ENCODE data around the gene INKA1. TPM values are rescaled to one million over a fixed set of nuclear protein-coding genes. Genes with fewer than 3 reads are reported as not detected.

The INKA1 gene
- polyA plus RNA-seq, 1 donor from 2014 or later, result 1.7 TPM

GRCh38 chr3:49759226-49759625 is 43.8 kb upstream of the INKA1 start:
- no peaks in the 10 kb centered on the region for H3K36me3 ChIP-seq (ENCODE audit: insufficient read depth, low read length)
- H3K9me2 ChIP-seq (ENCODE audit: insufficient read depth, low read length), result no peaks in the 10 kb centered on the region
- no peak overlapping the region for H2AFZ ChIP-seq (ENCODE audit: low read depth, low read length)
- no peak overlapping the region for H3K4me2 ChIP-seq (ENCODE audit: low read length)
- H3K9ac ChIP-seq (ENCODE audit: low read length), result no peak overlapping the region
- H4K20me1 ChIP-seq (ENCODE audit: insufficient read depth), result no peaks in the 10 kb centered on the region
- H3K4me3 ChIP-seq (ENCODE audit: low read length), result no peak overlapping the region
- H3K27me3 ChIP-seq (ENCODE audit: insufficient read depth, low read depth, low read length), result no peaks in the 10 kb centered on the region
- H3F3A ChIP-seq (ENCODE audit: insufficient read depth, low read length, poor library complexity, severe bottlenecking), result no peaks in the 10 kb centered on the region
- peaks cover 59% of the 10 kb centered on the region for H3K79me2 ChIP-seq (replicated peaks; ENCODE audit: insufficient read depth, low read length)
- no peak for TF ChIP-seq MXI1 (conservative IDR thresholded peaks at IDR 0.05; ENCODE audit: poor library complexity, severe bottlenecking)
- no peak for TF ChIP-seq SMC3 (conservative IDR thresholded peaks at IDR 0.05; ENCODE audit: poor library complexity)
- no peak for TF ChIP-seq CTCF (IDR thresholded peaks at IDR 0.05; ENCODE audit: poor library complexity, severe bottlenecking)
- TF ChIP-seq RAD21 (conservative IDR thresholded peaks at IDR 0.05), result no peak
- TF ChIP-seq REST (IDR thresholded peaks at IDR 0.05; ENCODE audit: borderline replicate concordance), result no peak
- TF ChIP-seq EZH2 (IDR thresholded peaks at IDR 0.05; ENCODE audit: borderline replicate concordance, insufficient read depth, low read length, poor library complexity, severe bottlenecking), result no peak
- no peak for TF ChIP-seq POLR2AphosphoS5 (IDR thresholded peaks at IDR 0.05)
- TF ChIP-seq EP300 (conservative IDR thresholded peaks at IDR 0.05; ENCODE audit: poor library complexity, severe bottlenecking), result no peak
- TF ChIP-seq TAF1 (IDR thresholded peaks at IDR 0.05; ENCODE audit: low read depth), result no peak
- no peaks in the 10 kb centered on the region for H3K9me3 ChIP-seq (ENCODE audit: low read length)
- H3K27ac ChIP-seq (ENCODE audit: low read length), result no peak overlapping the region

- Histone ChIP-seq H3K79me2 (replicated peaks; ENCODE audit: insufficient read depth, low read length) (peaks cover 56% of the 10 kb centered on the region), H3K4me2 (ENCODE audit: low read length) (no peak overlapping the region), H3K9ac (ENCODE audit: low read length) (no peak overlapping the region), H3K27me3 (ENCODE audit: insufficient read depth, low read depth, low read length) (no peaks in the 10 kb centered on the region), H2AFZ (ENCODE audit: low read depth, low read length) (no peak overlapping the region), H3K36me3 (ENCODE audit: insufficient read depth, low read length) (no peaks in the 10 kb centered on the region), H4K20me1 (ENCODE audit: insufficient read depth) (no peaks in the 10 kb centered on the region), H3K9me3 (ENCODE audit: low read length) (no peaks in the 10 kb centered on the region), H3K4me3 (ENCODE audit: low read length) (no peak overlapping the region), H3F3A (ENCODE audit: insufficient read depth, low read length, poor library complexity, severe bottlenecking) (no peaks in the 10 kb centered on the region), H3K27ac (ENCODE audit: low read length) (no peak overlapping the region), H3K9me2 (ENCODE audit: insufficient read depth, low read length) (no peaks in the 10 kb centered on the region)
- no peak for TF ChIP-seq MXI1 (conservative IDR thresholded peaks at IDR 0.05; ENCODE audit: poor library complexity, severe bottlenecking)
- TF ChIP-seq CTCF (IDR thresholded peaks at IDR 0.05; ENCODE audit: poor library complexity, severe bottlenecking), result no peak
- no peak for TF ChIP-seq RAD21 (conservative IDR thresholded peaks at IDR 0.05)
- TF ChIP-seq EP300 (conservative IDR thresholded peaks at IDR 0.05; ENCODE audit: poor library complexity, severe bottlenecking), result no peak
- TF ChIP-seq POLR2AphosphoS5 (IDR thresholded peaks at IDR 0.05), result no peak
- no peak for TF ChIP-seq REST (IDR thresholded peaks at IDR 0.05; ENCODE audit: borderline replicate concordance)
- no peak for TF ChIP-seq SMC3 (conservative IDR thresholded peaks at IDR 0.05; ENCODE audit: poor library complexity)
- TF ChIP-seq EZH2 (IDR thresholded peaks at IDR 0.05; ENCODE audit: borderline replicate concordance, insufficient read depth, low read length, poor library complexity, severe bottlenecking), result no peak
- no peak for TF ChIP-seq TAF1 (IDR thresholded peaks at IDR 0.05; ENCODE audit: low read depth)
Measured at GRCh38 chr3:49761661-49762060, 41.4 kb upstream of the INKA1 start.
